Omental fat pad (tissue), 4 donors: Measurements from ENCODE around the gene IGFL3. TPM values are rescaled to one million over a fixed set of nuclear protein-coding genes. Genes with fewer than 3 reads are reported as not detected.

ENCODE experiments used
- ATAC-seq: fragments of 150-250 bp; one replicate; pipeline ENCODE4 v1.9.1; 2016; ENCODE audit warnings: mild to moderate bottlenecking, moderate library complexity; ENCODE audit not compliant: low FRiP score
- DNase-seq: peaks from one replicate; pipeline ENCODE4 v3.0.0-alpha.2; 2019; ENCODE audit warnings: low spot score
- total RNA-seq, 4 donors: library from RNA; depleted of rRNA; stranded (reverse); fragments of >200 nt; gene quantifications; one replicate each; pipeline ENCODE4 v1.1.0, GENCODE V29; 2016
- TF ChIP-seq, protein P1 (sequence below), 3 donors: fragments of 450-650 bp; IDR thresholded peaks; one replicate each; pipeline ENCODE4 v1.5.1; 2016 to 2017; ENCODE audit warnings: antibody characterized with exemption in 3 of 3, mild to moderate bottlenecking in 3 of 3, moderate library complexity in 2 of 3

The IGFL3 gene
- total RNA-seq, 4 donors from 2014 or later: not detected

- TF ChIP-seq, protein P1, sequence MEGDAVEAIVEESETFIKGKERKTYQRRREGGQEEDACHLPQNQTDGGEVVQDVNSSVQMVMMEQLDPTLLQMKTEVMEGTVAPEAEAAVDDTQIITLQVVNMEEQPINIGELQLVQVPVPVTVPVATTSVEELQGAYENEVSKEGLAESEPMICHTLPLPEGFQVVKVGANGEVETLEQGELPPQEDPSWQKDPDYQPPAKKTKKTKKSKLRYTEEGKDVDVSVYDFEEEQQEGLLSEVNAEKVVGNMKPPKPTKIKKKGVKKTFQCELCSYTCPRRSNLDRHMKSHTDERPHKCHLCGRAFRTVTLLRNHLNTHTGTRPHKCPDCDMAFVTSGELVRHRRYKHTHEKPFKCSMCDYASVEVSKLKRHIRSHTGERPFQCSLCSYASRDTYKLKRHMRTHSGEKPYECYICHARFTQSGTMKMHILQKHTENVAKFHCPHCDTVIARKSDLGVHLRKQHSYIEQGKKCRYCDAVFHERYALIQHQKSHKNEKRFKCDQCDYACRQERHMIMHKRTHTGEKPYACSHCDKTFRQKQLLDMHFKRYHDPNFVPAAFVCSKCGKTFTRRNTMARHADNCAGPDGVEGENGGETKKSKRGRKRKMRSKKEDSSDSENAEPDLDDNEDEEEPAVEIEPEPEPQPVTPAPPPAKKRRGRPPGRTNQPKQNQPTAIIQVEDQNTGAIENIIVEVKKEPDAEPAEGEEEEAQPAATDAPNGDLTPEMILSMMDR (IDR thresholded peaks at IDR 0.05): no peak
- ATAC-seq (no peak), DNase-seq (no peak)
These were observed 26.1 kb upstream of the IGFL3 start for GRCh38 chr19:46150606-46151005.

DNA sequence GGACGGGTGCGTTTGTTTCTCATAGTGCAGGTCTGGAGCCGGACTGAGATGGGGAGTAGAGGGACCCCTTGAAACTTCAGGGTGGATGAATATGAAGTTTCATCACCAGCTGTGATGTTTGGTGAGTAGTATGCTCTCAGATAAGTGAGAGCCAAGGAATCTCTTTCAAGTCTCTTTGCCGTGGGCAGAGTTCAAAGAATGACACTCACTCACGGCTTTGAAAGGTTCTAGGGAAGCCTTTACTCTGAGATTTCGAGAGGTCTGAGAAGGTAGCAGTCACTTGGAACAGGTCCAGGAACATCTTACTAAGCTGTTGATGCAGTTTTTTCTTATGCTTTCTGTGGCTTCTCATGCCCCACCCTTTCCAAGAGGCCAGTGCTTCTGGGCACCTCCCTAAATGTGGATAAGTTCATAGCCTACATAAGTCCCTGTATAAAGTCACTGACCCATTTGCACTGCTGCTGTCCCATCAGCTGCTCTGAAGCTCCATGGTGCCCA lies 23.4 kb upstream of the IGFL3 start, which contains the start of gene IGFL2:
TSS of gene IGFL2 (plus strand) at position 448 of the 498 bp plus-strand sequence. CDS start at position 489, 41 bp downstream.
- TF ChIP-seq, protein P1 (IDR thresholded peaks at IDR 0.05): no peak
- ATAC-seq (peak; percentile 87), DNase-seq (no peak)

- no peak for ATAC-seq
- no peak for DNase-seq
- TF ChIP-seq, protein P1 (IDR thresholded peaks at IDR 0.05): no peak
These were observed 22.8 kb upstream of the IGFL3 start for GRCh38 chr19:46147166-46147740.

GRCh38 chr19:46144756-46145155 lies 20.3 kb upstream of the IGFL3 start:
- no peak for DNase-seq
- TF ChIP-seq, protein P1 (IDR thresholded peaks at IDR 0.05): no peak
- ATAC-seq: no peak

DNA sequence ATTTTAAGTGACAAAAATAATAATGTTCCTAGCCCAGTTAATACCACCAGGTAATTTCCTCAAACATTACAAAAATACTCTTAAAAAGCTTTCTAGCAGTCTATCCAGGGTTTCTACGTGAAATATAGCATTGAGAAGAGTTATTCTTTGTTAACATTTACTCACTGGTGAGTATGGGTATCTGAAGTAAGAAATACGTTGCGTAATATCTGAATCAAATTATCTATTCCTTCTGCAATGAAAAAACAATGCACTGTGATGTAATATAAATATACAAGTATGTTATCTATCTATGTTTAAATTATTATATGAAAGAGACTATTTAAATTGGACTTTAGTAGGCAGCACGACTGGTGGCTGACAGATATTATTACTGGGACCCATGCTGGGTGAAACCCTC lies 17.8 kb upstream of the IGFL3 start:
- ATAC-seq: no peak

DNA sequence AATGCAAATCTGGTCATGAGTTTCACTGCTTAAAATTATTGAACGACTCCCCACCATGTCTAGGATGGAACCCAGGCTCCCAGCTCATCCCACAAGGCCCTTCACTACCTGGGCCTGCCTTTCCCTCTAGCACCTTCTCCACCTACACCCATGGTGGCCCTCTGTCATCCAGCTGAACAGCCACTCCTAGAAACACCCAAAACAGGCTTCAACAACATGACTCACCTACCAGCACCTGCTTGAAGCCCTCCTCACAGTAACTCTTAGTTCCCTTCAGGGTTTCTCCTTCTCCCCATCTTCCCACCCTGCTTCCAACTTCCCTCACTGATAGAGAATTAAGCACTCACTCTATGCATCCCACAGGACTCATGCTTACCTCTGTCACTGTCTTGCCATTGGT lies 16.9 kb upstream of the IGFL3 start:
- ATAC-seq (no peak), DNase-seq (no peak)
- TF ChIP-seq, protein P1 (IDR thresholded peaks at IDR 0.05): no peak

More for the DNA sequence above, 17.8 kb upstream of the IGFL3 start:
- TF ChIP-seq, protein P1 (IDR thresholded peaks at IDR 0.05): no peak
- DNase-seq: no peak

- ATAC-seq: no peak
These were observed 13.5 kb upstream of the IGFL3 start for GRCh38 chr19:46137915-46138473.

More at GRCh38 chr19:46137915-46138473, 13.5 kb upstream of the IGFL3 start:
- no peak for DNase-seq
- TF ChIP-seq, protein P1 (IDR thresholded peaks at IDR 0.05): no peak
